Keratinocyte (primary cell): ENCODE data around the gene ZNF506. TPM values are rescaled to one million over a fixed set of nuclear protein-coding genes. Genes with fewer than 3 reads are reported as not detected.
"Not testable (repeated sequence)": the region's sequence is repeated elsewhere in the genome, so short reads cannot be mapped to it uniquely, and the experiment has no call there.

Experiments
- DNase-seq: peaks from one replicate; pipeline ENCODE4 v3.0.0-alpha.2; 2011; ENCODE audit warnings: low read depth, missing footprints, low spot score
- FAIRE-seq: peaks from 2 replicates; lab custom pipeline; 2011; peaks lifted over from hg19 to GRCh38; lab: Jason Lieb, UNC
- H2AFZ ChIP-seq: 2 replicates; pipeline ENCODE4 v1.6.0; 2012; ENCODE audit warnings: low read length, control low read depth, inconsistent platforms; ENCODE audit not compliant: control insufficient read depth
- H3K27ac ChIP-seq: 2 replicates; pipeline ENCODE4 v1.5.1; 2011; ENCODE audit warnings: low read length; ENCODE audit not compliant: control insufficient read depth, insufficient read depth
- H3K27me3 ChIP-seq: 3 replicates; pipeline ENCODE4 v1.6.0; 2011; ENCODE audit warnings: low read length; ENCODE audit not compliant: control insufficient read depth, insufficient read depth; ENCODE audit errors: extremely low read depth
- H3K36me3 ChIP-seq, 2 experiments: 2 replicates in 1 of 2; 3 replicates in 1 of 2; pipeline ENCODE4 v1.5.1; 2011; ENCODE audit warnings: low read length in 2 of 2, mild to moderate bottlenecking in 1 of 2; ENCODE audit not compliant: control insufficient read depth in 2 of 2, insufficient read depth in 2 of 2; ENCODE audit errors: extremely low read depth in 1 of 2
- H3K4me1 ChIP-seq: 3 replicates; pipeline ENCODE4 v1.5.1; 2011; ENCODE audit warnings: low read length; ENCODE audit not compliant: control insufficient read depth, insufficient read depth; ENCODE audit errors: extremely low read depth
- H3K4me2 ChIP-seq: 3 replicates; pipeline ENCODE4 v1.6.0; 2011; ENCODE audit warnings: low read depth, low read length; ENCODE audit not compliant: control insufficient read depth, insufficient read depth; ENCODE audit errors: extremely low read depth
- H3K4me3 ChIP-seq, 3 experiments: fragments of 200-600 bp in 1 of 3; sonication (generic) in 1 of 3; 2 replicates in 2 of 3; 3 replicates in 1 of 3; pipeline ENCODE4 v1.5.1; 2011 to 2016; ENCODE audit warnings: low read length in 3 of 3, mild to moderate bottlenecking in 3 of 3, control low read depth in 2 of 3, inconsistent platforms in 1 of 3, low read depth in 1 of 3, mixed read lengths in 1 of 3, mixed run types in 1 of 3, moderate library complexity in 1 of 3; ENCODE audit not compliant: control insufficient read depth in 2 of 3, insufficient read depth in 2 of 3; ENCODE audit errors: extremely low read depth in 1 of 3
- H3K79me2 ChIP-seq: 2 replicates; pipeline ENCODE4 v1.6.0; 2012; ENCODE audit warnings: low read length; ENCODE audit not compliant: control insufficient read depth, insufficient read depth
- H3K9ac ChIP-seq: 3 replicates; pipeline ENCODE4 v1.6.0; 2011; ENCODE audit warnings: low read length; ENCODE audit not compliant: control insufficient read depth, insufficient read depth; ENCODE audit errors: extremely low read depth
- H3K9me1 ChIP-seq: 3 replicates; pipeline ENCODE4 v1.6.0; 2011; ENCODE audit warnings: low read length; ENCODE audit not compliant: control insufficient read depth, insufficient read depth; ENCODE audit errors: extremely low read depth
- H3K9me3 ChIP-seq: 2 replicates; pipeline ENCODE4 v1.5.1; 2012; ENCODE audit warnings: low read depth, low read length; ENCODE audit not compliant: control insufficient read depth
- H4K20me1 ChIP-seq: 3 replicates; pipeline ENCODE4 v1.6.0; 2011; ENCODE audit warnings: low read length; ENCODE audit not compliant: control insufficient read depth, insufficient read depth; ENCODE audit errors: extremely low read depth
- EZH2 ChIP-seq: IDR thresholded peaks from one replicate; pipeline ENCODE4 v1.6.1; 2012; ENCODE audit warnings: inconsistent platforms, mild to moderate bottlenecking, low read length, moderate library complexity
- dilution Hi-C: fragments of 300-500 bp; cut with MboI; formaldehyde crosslinking; loops from one replicate; pipeline ENCODE4 v1.7.0; 2020; ENCODE audit warnings: low sequenced_read_pairs; ENCODE audit not compliant: extremely low pct_ligation_motif_present
- polyA plus RNA-seq, 5 experiments: library from polyadenylated mRNA; depleted of rRNA in 3 of 5; stranded (reverse) in 3 of 5; stranded (forward) in 1 of 5; unstranded in 1 of 5; fragments of >200 nt; gene quantifications; 1 replicate in 1 of 5; 2 replicates in 3 of 5; 3 replicates in 1 of 5; pipeline versions ENCODE4 v1.2.1 to v1.2.3, GENCODE V29; 2011 to 2012; ENCODE audit warnings: missing spikeins in 2 of 5, low read depth in 1 of 5, low replicate concordance in 1 of 5
- TF ChIP-seq, protein P1 (sequence below), 3 experiments: IDR thresholded peaks in 1 of 3; conservative IDR thresholded peaks in 1 of 3; optimal IDR thresholded peaks in 1 of 3; 2 replicates in 2 of 3; 3 replicates in 1 of 3; pipeline versions ENCODE3 to v1.5.1; 2011; ENCODE audit warnings: low read length in 3 of 3, mild to moderate bottlenecking in 3 of 3, moderate library complexity in 2 of 3, control low read depth in 1 of 3, inconsistent platforms in 1 of 3; ENCODE audit not compliant: insufficient read depth in 2 of 3; ENCODE audit errors: extremely low read depth in 1 of 3

Gene ZNF506
- polyA plus RNA-seq, 1 donor (not counting 4 experiments of a cell fraction or from before 2014, with no cell fraction given) = 9.7 TPM

GRCh38 chr19:19805480-19805879, 16.1 kb downstream of the ZNF506 start:
- Histone ChIP-seq H3K9me1 (no peaks in the 10 kb centered on the region), H3K79me2 (peaks cover 3% of the 10 kb centered on the region), H3K9me3 (peaks cover 2% of the 10 kb centered on the region), H3K4me1 (no peaks in the 10 kb centered on the region), H3K27ac (no peak overlapping the region), H3K27me3 (no peaks in the 10 kb centered on the region), H2AFZ (no peak overlapping the region), H3K9ac (no peak overlapping the region), H3K36me3 (peaks cover 0 to 5% of the 10 kb centered on the region in 2 experiments), H3K4me3 (no peak overlapping the region), H4K20me1 (no peaks in the 10 kb centered on the region), H3K4me2 (no peak overlapping the region)
- no peak for DNase-seq
- dilution Hi-C loops = no loop called here
- TF ChIP-seq, protein P1, sequence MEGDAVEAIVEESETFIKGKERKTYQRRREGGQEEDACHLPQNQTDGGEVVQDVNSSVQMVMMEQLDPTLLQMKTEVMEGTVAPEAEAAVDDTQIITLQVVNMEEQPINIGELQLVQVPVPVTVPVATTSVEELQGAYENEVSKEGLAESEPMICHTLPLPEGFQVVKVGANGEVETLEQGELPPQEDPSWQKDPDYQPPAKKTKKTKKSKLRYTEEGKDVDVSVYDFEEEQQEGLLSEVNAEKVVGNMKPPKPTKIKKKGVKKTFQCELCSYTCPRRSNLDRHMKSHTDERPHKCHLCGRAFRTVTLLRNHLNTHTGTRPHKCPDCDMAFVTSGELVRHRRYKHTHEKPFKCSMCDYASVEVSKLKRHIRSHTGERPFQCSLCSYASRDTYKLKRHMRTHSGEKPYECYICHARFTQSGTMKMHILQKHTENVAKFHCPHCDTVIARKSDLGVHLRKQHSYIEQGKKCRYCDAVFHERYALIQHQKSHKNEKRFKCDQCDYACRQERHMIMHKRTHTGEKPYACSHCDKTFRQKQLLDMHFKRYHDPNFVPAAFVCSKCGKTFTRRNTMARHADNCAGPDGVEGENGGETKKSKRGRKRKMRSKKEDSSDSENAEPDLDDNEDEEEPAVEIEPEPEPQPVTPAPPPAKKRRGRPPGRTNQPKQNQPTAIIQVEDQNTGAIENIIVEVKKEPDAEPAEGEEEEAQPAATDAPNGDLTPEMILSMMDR (optimal IDR thresholded peaks at IDR 0.05 in 1 of 3, IDR thresholded peaks at IDR 0.05 in 1 of 3, conservative IDR thresholded peaks at IDR 0.05 in 1 of 3; ENCODE audit: extremely low read depth in 1 of 3, insufficient read depth in 2 of 3, low read length in 3 of 3) = no peak
- no peak for FAIRE-seq

DNA sequence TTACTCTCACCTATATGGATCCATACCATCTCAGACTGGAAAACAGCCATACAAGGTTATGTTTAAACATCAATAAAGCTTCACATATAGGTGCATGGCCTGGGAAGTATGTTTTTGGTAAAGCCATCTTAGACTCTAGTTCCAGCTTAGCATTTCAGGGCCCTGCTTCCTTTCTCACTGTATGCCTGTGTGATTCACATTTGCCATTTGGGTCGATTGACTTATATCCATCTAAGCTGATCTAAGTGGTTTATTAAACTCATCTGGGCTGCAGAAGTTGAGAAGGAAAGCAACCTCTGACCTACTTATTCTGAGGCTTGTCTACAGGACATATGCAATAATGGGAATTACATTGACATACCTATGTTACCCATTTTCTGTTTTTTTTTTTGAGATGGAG, 33.5 kb downstream of the ZNF506 start:
- Histone ChIP-seq H3K27ac (no peak overlapping the region), H3K4me2 (no peak overlapping the region), H3K9ac (no peak overlapping the region), H3K27me3 (no peaks in the 10 kb centered on the region), H3K9me1 (no peaks in the 10 kb centered on the region), H4K20me1 (no peaks in the 10 kb centered on the region), H3K36me3 (peaks cover 9 to 18% of the 10 kb centered on the region in 2 experiments), H3K9me3 (peaks cover 2% of the 10 kb centered on the region), H3K4me3 (no peak overlapping the region), H3K79me2 (no peaks in the 10 kb centered on the region), H3K4me1 (no peaks in the 10 kb centered on the region), H2AFZ (no peak overlapping the region)
- dilution Hi-C loops = no loop called here
- DNase-seq (no peak), FAIRE-seq (no peak)
- no peak for TF ChIP-seq EZH2
- TF ChIP-seq, protein P1 (optimal IDR thresholded peaks at IDR 0.05 in 1 of 3, IDR thresholded peaks at IDR 0.05 in 1 of 3, conservative IDR thresholded peaks at IDR 0.05 in 1 of 3; ENCODE audit: extremely low read depth in 1 of 3, insufficient read depth in 2 of 3, low read length in 3 of 3) = no peak

DNA sequence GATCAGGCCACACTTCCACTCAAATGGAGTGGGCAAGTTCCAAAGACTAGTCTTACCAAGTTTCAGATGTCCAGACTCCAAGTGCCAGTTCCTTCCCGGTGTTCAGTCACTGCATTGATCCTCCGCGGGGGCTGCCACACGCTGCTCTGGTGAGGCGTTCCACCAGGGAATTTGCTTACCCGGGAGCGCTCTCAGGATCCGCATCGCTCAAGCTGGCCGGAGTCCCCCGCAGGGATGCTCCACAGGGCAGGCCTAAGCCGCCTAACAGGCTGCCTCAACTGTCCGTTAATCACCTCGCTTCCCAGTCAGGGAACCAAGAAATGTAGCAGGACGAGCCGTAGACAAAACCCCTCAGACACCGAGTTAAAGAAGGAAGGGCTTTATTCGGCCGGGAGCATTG, 36.1 kb downstream of the ZNF506 start:
- H3K9me1 ChIP-seq, H3K27me3 ChIP-seq, H4K20me1 ChIP-seq, H3K79me2 ChIP-seq, H3K4me3 ChIP-seq, dilution Hi-C loops, H3K4me2 ChIP-seq, H2AFZ ChIP-seq, H3K4me1 ChIP-seq, DNase-seq, FAIRE-seq, H3K9me3 ChIP-seq, H3K9ac ChIP-seq, H3K27ac ChIP-seq: not testable (repeated sequence)
- H3K36me3 ChIP-seq = peaks cover 6 to 12% of the 10 kb centered on the region in 2 experiments
